GM12892 (cell line): Measurements from ENCODE around the gene FNDC1.

Experiments used
- POLR2A ChIP-seq: IDR thresholded peaks from 2 replicates; pipeline ENCODE4 v1.6.1; 2011; ENCODE audit warnings: low read depth, low read length, control low read depth
- POLR2AphosphoS5 ChIP-seq: IDR thresholded peaks from 2 replicates; pipeline ENCODE4 v1.6.1; 2011; ENCODE audit warnings: low read depth, low read length, control low read depth

DNA sequence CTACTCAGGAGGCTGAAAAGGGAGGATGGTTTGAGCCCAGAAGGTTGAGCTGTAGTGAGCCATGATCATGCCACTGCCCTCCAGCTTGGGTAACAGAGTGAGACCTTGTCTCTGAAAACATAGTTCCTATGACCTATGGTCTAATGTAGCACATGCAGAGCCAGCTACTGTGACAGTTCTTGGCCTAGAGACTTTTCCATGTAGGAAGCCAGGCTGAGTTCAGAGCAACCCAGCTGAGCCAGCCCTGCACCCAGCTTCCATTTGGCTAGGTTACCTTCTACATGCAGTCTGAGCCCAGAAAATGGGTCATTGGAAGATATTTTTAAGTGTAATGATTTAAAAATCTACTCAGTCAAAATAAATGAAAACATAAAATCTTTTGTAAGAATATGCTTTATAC lies 92.8 kb downstream of the FNDC1 start:
- TF ChIP-seq POLR2A (no peak), POLR2AphosphoS5 (no peak)
